ENCODE data around the gene CCL13.

GRCh38 chr17:34401165-34401564, 44.9 kb downstream of the CCL13 start:
- TF ChIP-seq ZNF274 (IDR thresholded peaks at IDR 0.05; ENCODE audit: low read depth, low read length) (no peak), YY1 (IDR thresholded peaks at IDR 0.05; ENCODE audit: insufficient read depth, insufficient read length) (no peak)

Data from NT2/D1 (cell line).